ENCODE measurements around the gene PTPN18. TPM values are rescaled to one million over a fixed set of nuclear protein-coding genes. Genes with fewer than 3 reads are reported as not detected.
A peak's percentile ranks its signal among the peaks of the same experiment; 100 is the strongest.

The PTPN18 gene
- total and polyA plus RNA-seq, 2 donors (not counting 1 experiment from before 2014, with no cell fraction given), result 91.0 to 102 TPM

- no peak overlapping the region for H3K4me3 Mint-ChIP-seq
- peaks cover 7% of the 10 kb centered on the region for H3K27me3 Mint-ChIP-seq
- no peaks in the 10 kb centered on the region for H3K9me3 Mint-ChIP-seq (ENCODE audit: insufficient read depth)
- DNase-seq (no peak), ATAC-seq (ENCODE audit: low read depth) (no peak)
- H3K4me1 ChIP-seq (ENCODE audit: control insufficient read depth in 2 of 2, insufficient read depth in 2 of 2, low read length in 2 of 2), result peaks cover 21 to 39% of the 10 kb centered on the region in 2 donors
- H3K9me3 ChIP-seq (ENCODE audit: control extremely low read depth in 1 of 3, control insufficient read depth in 2 of 3, insufficient read depth in 1 of 3, low read length in 2 of 3), result peaks cover 0 to 8% (median 0%) of the 10 kb centered on the region in 3 donors
- 93% methylated on average over 3 of the region's 5 CpGs for WGBS (ENCODE audit: insufficient coverage)
- TF ChIP-seq EZH2 (IDR thresholded peaks at IDR 0.05; ENCODE audit: borderline replicate concordance, insufficient read depth, low read depth, low read length, poor library complexity, severe bottlenecking) (no peak), CTCF (IDR thresholded peaks at IDR 0.05) (no peak)
- H2AFZ ChIP-seq (ENCODE audit: insufficient read depth, low read depth, low read length, poor library complexity, severe bottlenecking), result no peak overlapping the region
- H3K27ac Mint-ChIP-seq, result no peak overlapping the region
- peaks cover 30% of the 10 kb centered on the region for H3K79me2 ChIP-seq (ENCODE audit: control insufficient read depth, insufficient read depth, low read length)
- H3K4me3 ChIP-seq (ENCODE audit: control extremely low read depth in 1 of 5, extremely low read depth in 1 of 5, insufficient read depth in 1 of 5, low read depth in 2 of 5, low read length in 4 of 5), result no peak overlapping the region
- no peaks in the 10 kb centered on the region for H3K36me3 ChIP-seq (replicated peaks in 1 of 2; ENCODE audit: control extremely low read depth in 1 of 2, control insufficient read depth in 1 of 2, extremely low read depth in 1 of 2, insufficient read depth in 2 of 2, low read length in 1 of 2)
- intact Hi-C loops (cut with micrococcal nuclease), result no loop called here
- peaks cover 10% of the 10 kb centered on the region for H4K20me1 ChIP-seq (ENCODE audit: control insufficient read depth, insufficient read depth, low read length, poor library complexity, severe bottlenecking)
- ChIA-PET CTCF (no interaction called here), POLR2A (no interaction called here)
- no peaks in the 10 kb centered on the region for H3K27me3 ChIP-seq (replicated peaks in 1 of 4; ENCODE audit: control extremely low read depth in 1 of 4, control insufficient read depth in 3 of 4, insufficient read depth in 4 of 4, low read length in 3 of 4)
- H3K4me1 Mint-ChIP-seq, result peaks cover 36% of the 10 kb centered on the region
- H3K9ac ChIP-seq (ENCODE audit: low read length), result no peak overlapping the region
- no peak overlapping the region for H3K27ac ChIP-seq (ENCODE audit: low read length in 2 of 2)
- H3K4me2 ChIP-seq (replicated peaks; ENCODE audit: low read depth, low read length, poor library complexity, severe bottlenecking), result no peak overlapping the region
Observed at GRCh38 chr2:130368786-130369185, 12.9 kb downstream of the PTPN18 start.

GRCh38 chr2:130369311-130369964 is 13.6 kb downstream of the PTPN18 start:
- Histone ChIP-seq H3K79me2 (ENCODE audit: control insufficient read depth, insufficient read depth, low read length) (peaks cover 30% of the 10 kb centered on the region), H4K20me1 (ENCODE audit: control insufficient read depth, insufficient read depth, low read length, poor library complexity, severe bottlenecking) (peaks cover 15% of the 10 kb centered on the region), H3K36me3 (replicated peaks in 1 of 2; ENCODE audit: control extremely low read depth in 1 of 2, control insufficient read depth in 1 of 2, extremely low read depth in 1 of 2, insufficient read depth in 2 of 2, low read length in 1 of 2) (no peaks in the 10 kb centered on the region), H3K27me3 (replicated peaks in 1 of 4; ENCODE audit: control extremely low read depth in 1 of 4, control insufficient read depth in 3 of 4, insufficient read depth in 4 of 4, low read length in 3 of 4) (no peaks in the 10 kb centered on the region), H3K27ac (ENCODE audit: low read length in 2 of 2) (no peak overlapping the region), H3K9me3 (ENCODE audit: control extremely low read depth in 1 of 3, control insufficient read depth in 2 of 3, insufficient read depth in 1 of 3, low read length in 2 of 3) (peaks cover 0 to 8% (median 0%) of the 10 kb centered on the region in 3 donors), H3K4me3 (ENCODE audit: control extremely low read depth in 1 of 5, extremely low read depth in 1 of 5, insufficient read depth in 1 of 5, low read depth in 2 of 5, low read length in 4 of 5) (no peak overlapping the region), H3K4me1 (ENCODE audit: control insufficient read depth in 2 of 2, insufficient read depth in 2 of 2, low read length in 2 of 2) (peaks cover 21 to 43% of the 10 kb centered on the region in 2 donors), H3K4me2 (replicated peaks; ENCODE audit: low read depth, low read length, poor library complexity, severe bottlenecking) (no peak overlapping the region), H3K9ac (ENCODE audit: low read length) (no peak overlapping the region), H2AFZ (ENCODE audit: insufficient read depth, low read depth, low read length, poor library complexity, severe bottlenecking) (no peak overlapping the region)
- ChIA-PET CTCF (interaction anchor here (1.7 kb wide), 1 partner anchor 26 kb away, joined by 7 read pairs; the partner anchor contains the start of gene IMP4), POLR2A (no interaction called here)
- H3K4me3 Mint-ChIP-seq, result no peak overlapping the region
- intact Hi-C loops (cut with micrococcal nuclease), result no loop called here
- DNase-seq (no peak), ATAC-seq (ENCODE audit: low read depth) (no peak)
- peak overlapping the region; percentile 56 for H3K27ac Mint-ChIP-seq
- TF ChIP-seq CTCF (IDR thresholded peaks at IDR 0.05) (no peak), EZH2 (IDR thresholded peaks at IDR 0.05; ENCODE audit: borderline replicate concordance, insufficient read depth, low read depth, low read length, poor library complexity, severe bottlenecking) (no peak)
- H3K9me3 Mint-ChIP-seq (ENCODE audit: insufficient read depth), result no peaks in the 10 kb centered on the region
- H3K27me3 Mint-ChIP-seq, result peaks cover 7% of the 10 kb centered on the region
- H3K4me1 Mint-ChIP-seq, result peaks cover 39% of the 10 kb centered on the region
